WTC11 (cell line): ENCODE results near the gene TPGS1. TPM values are rescaled to one million over a fixed set of nuclear protein-coding genes. Genes with fewer than 3 reads are reported as not detected.

Experiments
- ATAC-seq: fragments of 200-7000 bp; cut with Tn5 transposase; 2 replicates; pipeline ENCODE4 v1.10.0; 2021; ENCODE audit warnings: mild to moderate bottlenecking, moderate library complexity
- CTCF ChIA-PET: fragments of 300-600 bp; sonication (Branson Sonifier 250); formaldehyde crosslinking; loops from one replicate; lab custom pipeline; 2021; ENCODE audit warnings: antibody characterized with exemption; lab: Charles Lee
- POLR2A ChIA-PET: fragments of 350-600 bp; sonication (Branson Sonifier 250); formaldehyde crosslinking; loops from one replicate; lab custom pipeline; 2021; ENCODE audit warnings: antibody characterized with exemption; lab: Charles Lee
- DNase-seq: peaks from one replicate; pipeline ENCODE4 v3.0.0; 2021; ENCODE audit warnings: low spot score
- H3K27ac Mint-ChIP-seq: 2 replicates; pipeline ENCODE4 v1.8.0; 2021; ENCODE audit warnings: mixed read lengths
- H3K27me3 Mint-ChIP-seq: 2 replicates; pipeline ENCODE4 v1.8.0; 2021; ENCODE audit warnings: low read depth, mild to moderate bottlenecking, moderate library complexity, mixed read lengths
- H3K36me3 Mint-ChIP-seq: 2 replicates; pipeline ENCODE4 v1.8.0; 2021; ENCODE audit warnings: mixed read lengths
- H3K4me1 Mint-ChIP-seq: 2 replicates; pipeline ENCODE4 v1.8.0; 2022; ENCODE audit warnings: mixed read lengths
- H3K4me3 Mint-ChIP-seq: 2 replicates; pipeline ENCODE4 v1.8.0; 2021; ENCODE audit warnings: mild to moderate bottlenecking, moderate library complexity, mixed read lengths
- H3K9me3 Mint-ChIP-seq: 2 replicates; pipeline ENCODE4 v1.8.0; 2021; ENCODE audit warnings: mixed read lengths
- CREB1 ChIP-seq: sonication (generic); formaldehyde crosslinking; IDR thresholded peaks from 2 replicates; pipeline ENCODE4 v1.8.0; 2023; ENCODE audit warnings: mild to moderate bottlenecking, missing genetic modification reagents
- CTCF ChIP-seq: fragments of 200-600 bp; IDR thresholded peaks from 2 replicates; pipeline ENCODE4 v1.8.0; 2022; ENCODE audit warnings: antibody characterized with exemption
- E2F1 ChIP-seq: sonication (generic); formaldehyde crosslinking; IDR thresholded peaks from 2 replicates; pipeline ENCODE4 v1.8.0; 2022; ENCODE audit warnings: mild to moderate bottlenecking, missing genetic modification reagents
- E2F4 ChIP-seq: sonication (generic); formaldehyde crosslinking; IDR thresholded peaks from 2 replicates; pipeline ENCODE4 v1.8.1; 2022; ENCODE audit warnings: low read depth, mild to moderate bottlenecking, moderate library complexity, missing genetic modification reagents, borderline replicate concordance
- E2F5 ChIP-seq: sonication (generic); formaldehyde crosslinking; IDR thresholded peaks from 2 replicates; pipeline ENCODE4 v1.8.1; 2022; ENCODE audit warnings: mild to moderate bottlenecking, moderate library complexity, missing genetic modification reagents
- FOXP4 ChIP-seq: sonication (generic); formaldehyde crosslinking; IDR thresholded peaks from 2 replicates; pipeline ENCODE4 v1.8.0; 2022; ENCODE audit warnings: mild to moderate bottlenecking, missing genetic modification reagents
- IRF2 ChIP-seq: sonication (generic); formaldehyde crosslinking; IDR thresholded peaks from 2 replicates; pipeline ENCODE4 v1.8.0; 2022; ENCODE audit warnings: low read depth, missing genetic modification reagents, borderline replicate concordance
- NFATC4 ChIP-seq: fragments of 250-450 bp; sonication (Bioruptor Pico); IDR thresholded peaks from 2 replicates; pipeline ENCODE4 v1.9.0; 2021; ENCODE audit warnings: mild to moderate bottlenecking
- RORB ChIP-seq: fragments of 250-450 bp; sonication (Bioruptor Pico); IDR thresholded peaks from 2 replicates; pipeline ENCODE4 v1.9.0; 2021; ENCODE audit warnings: mild to moderate bottlenecking
- SMAD4 ChIP-seq: sonication (generic); formaldehyde crosslinking; IDR thresholded peaks from 2 replicates; pipeline ENCODE4 v1.8.0; 2022; ENCODE audit warnings: mild to moderate bottlenecking, missing genetic modification reagents
- SOX15 ChIP-seq: fragments of 250-450 bp; sonication (Bioruptor Pico); IDR thresholded peaks from 2 replicates; pipeline ENCODE4 v1.9.0; 2021; ENCODE audit warnings: mild to moderate bottlenecking
- SP1 ChIP-seq: sonication (generic); formaldehyde crosslinking; conservative IDR thresholded peaks from 2 replicates; pipeline ENCODE4 v1.8.1; 2022; ENCODE audit warnings: missing genetic modification reagents
- TEAD4 ChIP-seq: sonication (generic); formaldehyde crosslinking; IDR thresholded peaks from 2 replicates; pipeline ENCODE4 v1.8.0; 2022; ENCODE audit warnings: mild to moderate bottlenecking, missing genetic modification reagents
- USF1 ChIP-seq: sonication (generic); formaldehyde crosslinking; IDR thresholded peaks from 2 replicates; pipeline ENCODE4 v1.8.0; 2022; ENCODE audit warnings: mild to moderate bottlenecking, missing genetic modification reagents
- USF2 ChIP-seq: sonication (generic); formaldehyde crosslinking; IDR thresholded peaks from 2 replicates; pipeline ENCODE4 v1.8.1; 2023; ENCODE audit warnings: mild to moderate bottlenecking, missing genetic modification reagents, moderate library complexity
- ZNF317 ChIP-seq: sonication (generic); formaldehyde crosslinking; IDR thresholded peaks from 2 replicates; pipeline ENCODE4 v1.8.1; 2023; ENCODE audit warnings: low read depth, mild to moderate bottlenecking, moderate library complexity, missing genetic modification reagents, borderline replicate concordance
- ZNF396 ChIP-seq: fragments of 250-450 bp; sonication (Bioruptor Pico); IDR thresholded peaks from 2 replicates; pipeline ENCODE4 v1.8.0; 2021; ENCODE audit warnings: mild to moderate bottlenecking, moderate library complexity, borderline replicate concordance
- ZNF416 ChIP-seq: fragments of 250-450 bp; sonication (Bioruptor Pico); IDR thresholded peaks from 2 replicates; pipeline ENCODE4 v1.9.0; 2021; ENCODE audit warnings: mild to moderate bottlenecking, inconsistent platforms
- ZNF425 ChIP-seq: fragments of 250-450 bp; sonication (Bioruptor Pico); conservative IDR thresholded peaks from 2 replicates; pipeline ENCODE4 v1.9.0; 2021; ENCODE audit warnings: mild to moderate bottlenecking
- ZNF671 ChIP-seq: fragments of 250-450 bp; sonication (Bioruptor Pico); IDR thresholded peaks from 2 replicates; pipeline ENCODE4 v1.8.0; 2021; ENCODE audit warnings: mild to moderate bottlenecking
- total RNA-seq: library from RNA; stranded (reverse); gene quantifications from 3 replicates; pipeline ENCODE4 v1.2.3, GENCODE V29; 2021

Gene TPGS1
- total RNA-seq, 1 experiment from 2014 or later = 18.8 TPM

GRCh38 chr19:474126-475078 lies 32.9 kb upstream of the TPGS1 start (continued):
- TF ChIP-seq CTCF (no peak), E2F1 (CRISPR knock-in tag) (no peak)

GRCh38 chr19:475360-475759 lies 31.9 kb upstream of the TPGS1 start:
- no peaks in the 10 kb centered on the region; the same call in 1 of the 2 replicates for H3K4me1 Mint-ChIP-seq
- H3K36me3 Mint-ChIP-seq = peaks cover 3% of the 10 kb centered on the region
- DNase-seq (no peak), ATAC-seq (no peak)
- peaks cover 5% of the 10 kb centered on the region; the same call in 1 of the 2 replicates for H3K27me3 Mint-ChIP-seq
- peaks cover 6% of the 10 kb centered on the region for H3K9me3 Mint-ChIP-seq
- H3K27ac Mint-ChIP-seq = no peak overlapping the region
- TF ChIP-seq ZNF416 (CRISPR knock-in tag) (no peak), TEAD4 (CRISPR knock-in tag) (no peak), SOX15 (CRISPR knock-in tag) (no peak), FOXP4 (CRISPR knock-in tag) (no peak), ZNF396 (CRISPR knock-in tag) (no peak), IRF2 (CRISPR knock-in tag) (no peak), ZNF317 (CRISPR knock-in tag) (no peak), SP1 (CRISPR knock-in tag) (no peak), ZNF671 (CRISPR knock-in tag) (no peak), RORB (no peak), NFATC4 (no peak), E2F4 (CRISPR knock-in tag) (no peak), CREB1 (CRISPR knock-in tag) (no peak), USF1 (CRISPR knock-in tag) (no peak), ZNF425 (CRISPR knock-in tag) (no peak), SMAD4 (CRISPR knock-in tag) (no peak), E2F5 (CRISPR knock-in tag) (no peak), USF2 (no peak)
- no peak overlapping the region for H3K4me3 Mint-ChIP-seq
- POLR2A ChIA-PET = no interaction called here
- CTCF ChIA-PET = interaction anchor here (1.2 kb wide), 1 partner anchor 35 kb away, joined by 3 read pairs; no protein-coding TSS in a partner anchor
